ENCODE measurements around the gene AGFG2.
"Not testable (repeated sequence)": the region's sequence is repeated elsewhere in the genome, so short reads cannot be mapped to it uniquely, and the experiment has no call there.

Gene AGFG2

DNA sequence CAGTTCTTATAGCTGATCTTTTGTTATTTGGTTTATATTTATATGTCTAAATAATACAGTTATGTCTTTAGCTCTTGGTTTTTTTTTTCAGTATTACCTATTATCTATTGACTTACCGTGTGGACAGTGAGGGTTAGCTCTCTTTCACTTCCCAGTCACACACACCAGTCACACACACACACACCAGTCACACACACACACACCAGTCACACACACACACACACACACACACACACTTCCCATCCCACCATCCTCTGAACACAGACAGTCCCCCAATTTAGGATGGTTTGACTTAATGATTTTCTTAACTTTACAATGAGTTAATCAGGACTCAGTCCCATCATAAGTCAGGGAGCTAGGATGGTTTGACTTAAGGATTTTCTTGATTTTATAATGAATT, 18.9 kb upstream of the AGFG2 start:
- Histone ChIP-seq H3K4me1 (ENCODE audit: control insufficient read depth, insufficient read depth, low read length, poor library complexity, severe bottlenecking) (peaks cover 18% of the 10 kb centered on the region), H3K36me3 (ENCODE audit: control insufficient read depth, insufficient read depth, low read length) (no peaks in the 10 kb centered on the region), H3K27me3 (replicated peaks; ENCODE audit: control insufficient read depth, insufficient read depth, low read length, poor library complexity, severe bottlenecking) (no peaks in the 10 kb centered on the region), H3K4me3 (ENCODE audit: insufficient read depth, low read depth, low read length, poor library complexity, severe bottlenecking) (no peak overlapping the region), H3K9me3 (ENCODE audit: control insufficient read depth, low read length) (no peaks in the 10 kb centered on the region), H3K27ac (ENCODE audit: insufficient read depth, low read length, poor library complexity, severe bottlenecking) (no peak overlapping the region)
- DNase-seq, result no peak

DNA sequence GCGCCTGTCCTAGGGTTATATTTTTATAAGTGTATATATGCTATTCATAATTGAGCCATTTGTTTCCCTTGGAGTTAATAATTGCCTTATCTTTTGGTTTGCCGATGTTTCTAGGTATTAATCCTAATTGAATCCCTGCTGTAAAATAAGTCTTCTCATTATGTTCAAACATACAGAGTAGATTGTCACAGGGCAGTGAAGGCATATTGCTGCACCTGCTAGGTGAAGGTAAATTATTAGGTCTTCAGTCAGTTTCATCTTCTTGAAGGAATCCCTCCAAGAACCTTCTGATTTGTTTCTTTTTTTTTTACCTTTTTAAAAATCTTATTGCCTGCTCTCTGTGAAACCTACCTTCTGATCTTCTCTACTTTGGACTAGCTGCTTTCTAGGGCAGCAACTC, 17.9 kb upstream of the AGFG2 start:
- no peak for DNase-seq
- no peaks in the 10 kb centered on the region for H3K27me3 ChIP-seq (replicated peaks; ENCODE audit: control insufficient read depth, insufficient read depth, low read length, poor library complexity, severe bottlenecking)

DNA sequence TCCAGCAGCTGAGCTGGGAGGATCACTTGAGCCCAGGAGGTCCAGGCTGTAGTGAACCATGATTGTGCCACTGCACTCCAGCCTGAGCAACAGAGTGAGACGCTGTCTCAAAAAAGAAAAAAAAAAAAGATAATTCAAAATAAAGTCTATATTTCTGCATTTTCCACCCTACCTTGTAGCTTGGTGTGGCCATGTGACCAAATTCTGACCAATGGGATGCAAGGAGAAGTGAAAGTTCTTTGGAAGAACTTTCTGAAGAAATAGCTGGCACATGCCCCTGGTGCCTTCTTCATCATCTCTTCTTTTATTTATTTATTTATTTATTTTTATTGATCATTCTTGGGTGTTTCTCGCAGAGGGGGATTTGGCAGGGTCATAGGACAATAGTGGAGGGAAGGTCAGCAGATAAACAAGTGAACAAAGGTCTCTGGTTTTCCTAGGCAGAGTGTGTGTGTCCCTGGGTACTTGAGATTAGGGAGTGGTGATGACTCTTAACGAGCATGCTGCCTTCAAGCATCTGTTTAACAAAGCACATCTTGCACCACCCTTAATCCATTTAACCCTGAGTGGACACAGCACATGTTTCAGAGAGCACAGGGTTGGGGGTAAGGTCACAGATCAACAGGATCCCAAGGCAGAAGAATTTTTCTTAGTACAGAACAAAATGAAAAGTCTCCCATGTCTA, 17.0 kb upstream of the AGFG2 start:
- H3K27ac ChIP-seq (ENCODE audit: insufficient read depth, low read length, poor library complexity, severe bottlenecking); H3K4me3 ChIP-seq (ENCODE audit: insufficient read depth, low read depth, low read length, poor library complexity, severe bottlenecking); H3K4me1 ChIP-seq (ENCODE audit: control insufficient read depth, insufficient read depth, low read length, poor library complexity, severe bottlenecking); DNase-seq; H3K27me3 ChIP-seq (replicated peaks; ENCODE audit: control insufficient read depth, insufficient read depth, low read length, poor library complexity, severe bottlenecking); H3K36me3 ChIP-seq (ENCODE audit: control insufficient read depth, insufficient read depth, low read length); H3K9me3 ChIP-seq (ENCODE audit: control insufficient read depth, low read length): not testable (repeated sequence)

More for the DNA sequence above, 17.9 kb upstream of the AGFG2 start:
- H3K4me1 ChIP-seq (ENCODE audit: control insufficient read depth, insufficient read depth, low read length, poor library complexity, severe bottlenecking), result peaks cover 9% of the 10 kb centered on the region
- no peaks in the 10 kb centered on the region for H3K36me3 ChIP-seq (ENCODE audit: control insufficient read depth, insufficient read depth, low read length)
- no peak overlapping the region for H3K4me3 ChIP-seq (ENCODE audit: insufficient read depth, low read depth, low read length, poor library complexity, severe bottlenecking)
- H3K9me3 ChIP-seq (ENCODE audit: control insufficient read depth, low read length), result no peaks in the 10 kb centered on the region
- no peak overlapping the region for H3K27ac ChIP-seq (ENCODE audit: insufficient read depth, low read length, poor library complexity, severe bottlenecking)

DNA sequence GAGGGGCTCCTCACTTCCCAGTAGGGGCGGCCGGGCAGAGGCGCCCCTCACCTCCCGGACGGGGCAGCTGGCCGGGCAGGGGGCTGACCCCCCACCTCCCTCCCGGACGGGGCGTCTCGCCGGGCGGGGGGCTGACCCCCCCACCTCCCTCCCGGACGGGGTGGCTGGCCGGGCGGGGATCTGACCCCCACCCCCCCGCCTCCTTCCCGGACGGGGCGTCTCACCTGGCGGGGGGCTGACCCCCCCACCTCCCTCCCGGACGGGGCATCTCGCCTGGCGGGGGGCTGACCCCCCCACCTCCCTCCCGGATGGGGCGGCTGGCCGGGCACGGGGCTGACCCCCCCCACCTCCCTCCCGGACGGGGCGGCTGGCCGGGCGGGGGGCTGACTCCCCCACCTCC, 15.8 kb upstream of the AGFG2 start:
- H3K27me3 ChIP-seq (replicated peaks; ENCODE audit: control insufficient read depth, insufficient read depth, low read length, poor library complexity, severe bottlenecking); H3K4me3 ChIP-seq (ENCODE audit: insufficient read depth, low read depth, low read length, poor library complexity, severe bottlenecking); H3K27ac ChIP-seq (ENCODE audit: insufficient read depth, low read length, poor library complexity, severe bottlenecking); H3K36me3 ChIP-seq (ENCODE audit: control insufficient read depth, insufficient read depth, low read length); H3K9me3 ChIP-seq (ENCODE audit: control insufficient read depth, low read length); H3K4me1 ChIP-seq (ENCODE audit: control insufficient read depth, insufficient read depth, low read length, poor library complexity, severe bottlenecking); DNase-seq: not testable (repeated sequence)

DNA sequence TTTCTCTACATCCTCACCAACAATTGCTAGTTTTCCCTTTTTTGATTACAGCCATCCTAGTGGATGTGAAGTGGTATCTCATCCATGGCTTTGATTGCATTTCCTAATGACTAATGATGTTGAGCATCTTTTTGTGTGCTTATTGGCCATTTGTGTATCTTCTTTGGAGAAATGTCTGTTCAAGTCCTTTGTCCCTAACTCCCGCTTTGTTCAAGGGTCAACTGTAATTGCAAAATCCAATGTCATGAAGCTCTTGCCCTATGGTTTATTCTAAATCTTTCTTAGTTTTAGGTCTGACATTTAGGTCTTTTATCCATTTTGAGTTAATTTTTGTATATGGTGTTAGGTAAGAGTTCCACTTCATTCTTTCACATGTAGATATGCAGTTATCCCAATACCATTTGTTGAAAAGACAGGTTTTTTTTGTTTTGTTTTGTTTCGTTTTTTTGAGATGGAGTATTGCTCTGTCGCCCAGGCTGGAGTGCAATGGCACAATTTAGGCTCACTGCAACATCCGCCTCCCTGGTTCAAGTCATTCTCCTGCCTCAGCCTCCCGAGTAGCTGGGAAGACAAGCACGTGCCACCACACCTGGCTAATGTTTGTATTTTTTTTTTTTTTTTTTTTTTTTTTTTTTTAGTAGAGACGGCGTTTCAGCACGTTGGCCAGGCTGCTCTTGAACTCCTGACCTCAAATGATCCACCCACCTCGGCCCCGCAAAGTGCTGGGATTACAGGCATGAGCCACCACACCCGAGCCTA, 10.7 kb upstream of the AGFG2 start:
- DNase-seq; H3K9me3 ChIP-seq (ENCODE audit: control insufficient read depth, low read length); H3K4me1 ChIP-seq (ENCODE audit: control insufficient read depth, insufficient read depth, low read length, poor library complexity, severe bottlenecking); H3K36me3 ChIP-seq (ENCODE audit: control insufficient read depth, insufficient read depth, low read length); H3K27me3 ChIP-seq (replicated peaks; ENCODE audit: control insufficient read depth, insufficient read depth, low read length, poor library complexity, severe bottlenecking); H3K27ac ChIP-seq (ENCODE audit: insufficient read depth, low read length, poor library complexity, severe bottlenecking); H3K4me3 ChIP-seq (ENCODE audit: insufficient read depth, low read depth, low read length, poor library complexity, severe bottlenecking): not testable (repeated sequence)

DNA sequence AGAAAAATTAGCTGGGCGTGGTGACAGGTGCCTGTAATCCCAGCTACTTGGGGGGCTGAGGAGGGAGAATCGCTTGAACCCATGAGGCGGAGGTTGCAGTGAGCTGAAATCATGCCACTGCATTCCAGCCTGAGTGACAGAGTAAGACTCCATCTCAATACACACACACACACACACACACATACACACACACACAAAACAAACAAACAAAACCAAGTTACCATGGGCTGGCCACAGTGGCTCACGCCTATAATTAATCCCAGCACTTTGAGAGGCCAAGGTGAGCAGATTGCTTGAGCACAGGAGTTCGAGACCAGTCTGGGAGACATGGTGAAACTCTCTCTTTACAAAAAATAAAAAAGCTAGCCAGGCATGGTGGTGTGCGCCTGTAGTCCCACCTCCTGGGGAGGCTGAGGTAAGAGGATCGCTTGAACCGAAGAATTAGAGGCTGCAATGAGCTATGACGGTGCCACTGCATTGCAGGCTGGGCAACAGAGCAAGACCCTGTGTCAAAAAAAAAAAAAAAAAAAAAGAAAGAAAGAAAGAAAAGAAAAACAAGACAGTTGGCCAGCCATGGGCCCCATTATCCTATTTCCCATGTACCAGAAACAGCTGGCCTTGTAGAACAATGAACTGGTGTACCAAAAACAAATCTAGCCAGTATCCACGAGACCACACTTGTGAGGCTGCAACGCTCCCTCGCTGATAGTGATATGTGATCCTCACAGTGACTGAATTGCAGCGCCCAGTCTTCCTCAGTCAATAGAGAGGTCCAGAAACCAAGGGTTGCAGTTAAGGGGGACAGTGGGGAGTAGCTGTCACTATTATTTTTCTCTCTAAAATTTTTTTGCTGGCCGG, 6.6 kb upstream of the AGFG2 start:
- H3K27me3 ChIP-seq (replicated peaks; ENCODE audit: control insufficient read depth, insufficient read depth, low read length, poor library complexity, severe bottlenecking), result no peaks in the 10 kb centered on the region
- no peaks in the 10 kb centered on the region for H3K36me3 ChIP-seq (ENCODE audit: control insufficient read depth, insufficient read depth, low read length)
- no peaks in the 10 kb centered on the region for H3K9me3 ChIP-seq (ENCODE audit: control insufficient read depth, low read length)
- no peak for DNase-seq
- no peak overlapping the region for H3K27ac ChIP-seq (ENCODE audit: insufficient read depth, low read length, poor library complexity, severe bottlenecking)
- no peaks in the 10 kb centered on the region for H3K4me1 ChIP-seq (ENCODE audit: control insufficient read depth, insufficient read depth, low read length, poor library complexity, severe bottlenecking)
- H3K4me3 ChIP-seq (ENCODE audit: insufficient read depth, low read depth, low read length, poor library complexity, severe bottlenecking), result no peak overlapping the region

DNA sequence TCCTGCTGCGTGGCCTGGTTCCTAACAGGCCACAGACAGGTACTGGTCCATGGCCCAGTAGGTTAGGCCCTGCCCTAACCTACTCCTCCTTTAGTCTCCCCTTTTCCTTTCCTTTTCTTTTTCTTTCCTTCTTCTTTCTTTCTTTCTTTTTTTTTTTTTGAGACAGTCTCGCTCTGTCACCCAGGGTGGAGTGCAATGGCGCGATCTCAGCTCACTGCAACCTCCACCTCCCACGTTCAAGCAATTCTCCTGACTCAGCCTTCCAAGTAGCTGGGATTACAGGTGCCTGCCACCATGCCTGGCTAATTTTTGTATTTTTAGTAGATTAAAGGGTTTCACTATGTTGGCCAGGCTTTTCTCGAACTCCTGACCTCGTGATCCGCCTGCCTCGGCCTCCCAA, 3.0 kb upstream of the AGFG2 start:
- H3K27ac ChIP-seq (ENCODE audit: insufficient read depth, low read length, poor library complexity, severe bottlenecking); DNase-seq; H3K4me3 ChIP-seq (ENCODE audit: insufficient read depth, low read depth, low read length, poor library complexity, severe bottlenecking); H3K27me3 ChIP-seq (replicated peaks; ENCODE audit: control insufficient read depth, insufficient read depth, low read length, poor library complexity, severe bottlenecking); H3K36me3 ChIP-seq (ENCODE audit: control insufficient read depth, insufficient read depth, low read length); H3K9me3 ChIP-seq (ENCODE audit: control insufficient read depth, low read length): not testable (repeated sequence)
- H3K4me1 ChIP-seq (ENCODE audit: control insufficient read depth, insufficient read depth, low read length, poor library complexity, severe bottlenecking), result peaks cover 11% of the 10 kb centered on the region

DNA sequence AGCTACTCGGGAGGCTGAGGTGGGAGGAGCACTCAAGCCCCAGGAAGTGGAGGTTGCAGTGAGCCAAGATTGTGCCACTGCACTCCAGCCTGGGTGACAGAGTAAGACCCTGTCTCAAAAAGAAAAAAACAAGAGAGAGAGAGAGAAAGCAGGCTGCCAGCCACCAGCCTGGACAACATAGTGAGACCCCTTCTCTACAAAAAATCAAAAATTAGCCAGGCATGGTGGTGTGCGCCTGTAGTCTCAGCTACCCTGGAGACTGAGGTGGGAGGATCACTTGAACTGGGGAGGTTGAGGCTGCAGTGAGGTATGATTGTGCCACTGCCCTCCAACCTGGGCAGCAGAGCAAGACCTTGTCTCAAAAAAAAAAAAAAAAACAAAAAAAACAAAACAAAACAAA, 2.3 kb upstream of the AGFG2 start:
- H3K4me1 ChIP-seq (ENCODE audit: control insufficient read depth, insufficient read depth, low read length, poor library complexity, severe bottlenecking), result peaks cover 17% of the 10 kb centered on the region
- not testable (repeated sequence) for H3K27ac ChIP-seq (ENCODE audit: insufficient read depth, low read length, poor library complexity, severe bottlenecking); DNase-seq; H3K36me3 ChIP-seq (ENCODE audit: control insufficient read depth, insufficient read depth, low read length); H3K27me3 ChIP-seq (replicated peaks; ENCODE audit: control insufficient read depth, insufficient read depth, low read length, poor library complexity, severe bottlenecking); H3K9me3 ChIP-seq (ENCODE audit: control insufficient read depth, low read length); H3K4me3 ChIP-seq (ENCODE audit: insufficient read depth, low read depth, low read length, poor library complexity, severe bottlenecking)

DNA sequence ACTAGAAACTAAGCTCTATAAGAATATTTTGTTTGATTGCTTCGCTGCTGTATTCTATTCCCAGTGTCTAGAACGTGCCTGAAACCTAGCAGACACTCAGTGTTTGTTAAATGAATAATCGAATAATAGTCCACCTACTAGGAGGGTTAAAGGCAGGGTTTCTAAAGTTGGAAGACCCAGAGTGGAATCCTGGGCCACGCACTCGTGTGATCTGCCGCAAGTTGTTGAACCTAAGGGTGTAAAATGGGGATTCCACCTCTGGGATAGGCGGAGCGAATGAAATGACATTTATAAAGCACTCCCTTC, 702 bp upstream of the AGFG2 start:
- Histone ChIP-seq H3K36me3 (ENCODE audit: control insufficient read depth, insufficient read depth, low read length) (no peaks in the 10 kb centered on the region), H3K4me1 (ENCODE audit: control insufficient read depth, insufficient read depth, low read length, poor library complexity, severe bottlenecking) (peaks cover 31% of the 10 kb centered on the region), H3K27ac (ENCODE audit: insufficient read depth, low read length, poor library complexity, severe bottlenecking) (peak overlapping the region; percentile 19), H3K9me3 (ENCODE audit: control insufficient read depth, low read length) (no peaks in the 10 kb centered on the region), H3K27me3 (replicated peaks; ENCODE audit: control insufficient read depth, insufficient read depth, low read length, poor library complexity, severe bottlenecking) (no peaks in the 10 kb centered on the region), H3K4me3 (ENCODE audit: insufficient read depth, low read depth, low read length, poor library complexity, severe bottlenecking) (peak overlapping the region; percentile 37)
- DNase-seq, result no peak

DNA sequence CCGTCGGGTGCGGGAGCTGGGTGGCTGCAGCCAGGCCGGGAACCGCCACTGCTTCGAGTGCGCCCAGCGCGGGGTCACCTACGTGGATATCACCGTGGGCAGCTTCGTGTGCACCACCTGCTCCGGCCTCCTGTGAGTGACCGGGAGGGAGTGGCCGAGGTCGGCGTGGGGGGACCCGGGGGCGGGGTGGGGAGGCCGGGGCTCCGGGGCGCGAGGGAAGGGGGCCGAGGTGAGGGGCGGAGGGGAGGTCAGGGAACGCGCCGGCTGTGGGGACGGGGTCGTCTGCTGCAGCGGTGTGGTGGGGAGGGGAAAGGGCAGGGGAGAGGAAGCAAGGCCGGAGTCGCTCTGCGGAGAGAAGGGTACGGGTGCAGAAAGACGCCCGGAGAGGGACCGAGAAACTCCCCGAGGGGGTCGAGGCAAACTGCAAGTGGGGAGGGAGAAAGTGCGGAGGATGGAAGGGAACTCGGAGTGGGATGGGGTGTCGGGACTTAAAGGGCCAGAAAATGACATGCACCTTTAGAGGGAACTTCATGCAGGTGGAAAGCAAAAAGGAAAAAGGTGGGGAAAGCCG, 518 bp downstream of the AGFG2 start:
- Histone ChIP-seq H3K36me3 (ENCODE audit: control insufficient read depth, insufficient read depth, low read length) (no peaks in the 10 kb centered on the region), H3K9me3 (ENCODE audit: control insufficient read depth, low read length) (no peaks in the 10 kb centered on the region), H3K27ac (ENCODE audit: insufficient read depth, low read length, poor library complexity, severe bottlenecking) (peak overlapping the region; percentile 59), H3K4me3 (ENCODE audit: insufficient read depth, low read depth, low read length, poor library complexity, severe bottlenecking) (peak overlapping the region; percentile 84), H3K4me1 (ENCODE audit: control insufficient read depth, insufficient read depth, low read length, poor library complexity, severe bottlenecking) (peaks cover 43% of the 10 kb centered on the region), H3K27me3 (replicated peaks; ENCODE audit: control insufficient read depth, insufficient read depth, low read length, poor library complexity, severe bottlenecking) (no peaks in the 10 kb centered on the region)
- no peak for DNase-seq
